SHP77 treated with DMSO at 0.1 percent for 48 hours (cell line): ENCODE data around the gene DIAPH3.

Experiments
- DNase-seq: peaks from one replicate; lab custom pipeline; 2025; lab: John Stamatoyannopoulos, UW

DIAPH3 gene

GRCh38 chr13:59963383-59963782 lies 200.3 kb downstream of the DIAPH3 start:
- DNase-seq, result no peak

- no peak for DNase-seq
Observed at GRCh38 chr13:59962343-59962742, 201.4 kb downstream of the DIAPH3 start.

GRCh38 chr13:59960683-59961082 lies 203.0 kb downstream of the DIAPH3 start:
- no peak for DNase-seq

- no peak for DNase-seq
Observed at GRCh38 chr13:59957438-59957837, 206.3 kb downstream of the DIAPH3 start.

- DNase-seq, result no peak
Observed at GRCh38 chr13:59954601-59955000, 209.1 kb downstream of the DIAPH3 start.

- no peak for DNase-seq
Observed at GRCh38 chr13:59951011-59951410, 212.7 kb downstream of the DIAPH3 start.

GRCh38 chr13:59950266-59950665 lies 213.5 kb downstream of the DIAPH3 start:
- DNase-seq, result no peak

GRCh38 chr13:59948686-59949085 lies 215.0 kb downstream of the DIAPH3 start:
- no peak for DNase-seq

- DNase-seq, result no peak
Observed at GRCh38 chr13:59946944-59947343, 216.8 kb downstream of the DIAPH3 start.

- no peak for DNase-seq
Observed at GRCh38 chr13:59931621-59932020, 232.1 kb downstream of the DIAPH3 start.

GRCh38 chr13:59924256-59924655 lies 239.5 kb downstream of the DIAPH3 start:
- no peak for DNase-seq

GRCh38 chr13:59915252-59915651 lies 248.5 kb downstream of the DIAPH3 start:
- no peak for DNase-seq

- DNase-seq, result no peak
Observed at GRCh38 chr13:59914556-59914955, 249.2 kb downstream of the DIAPH3 start.

GRCh38 chr13:59906413-59907049 lies 257.2 kb downstream of the DIAPH3 start:
- no peak for DNase-seq

GRCh38 chr13:59901191-59901590 lies 262.5 kb downstream of the DIAPH3 start:
- DNase-seq, result no peak

- DNase-seq, result no peak
Observed at GRCh38 chr13:59898066-59898465, 265.7 kb downstream of the DIAPH3 start.

GRCh38 chr13:59893266-59893665 lies 270.5 kb downstream of the DIAPH3 start:
- DNase-seq, result no peak

- no peak for DNase-seq
Observed at GRCh38 chr13:59891053-59891452, 272.7 kb downstream of the DIAPH3 start.

- DNase-seq, result no peak
Observed at GRCh38 chr13:59890054-59890453, 273.7 kb downstream of the DIAPH3 start.

GRCh38 chr13:59888408-59888807 lies 275.3 kb downstream of the DIAPH3 start:
- no peak for DNase-seq

GRCh38 chr13:59885076-59885475 lies 278.7 kb downstream of the DIAPH3 start:
- DNase-seq, result no peak

GRCh38 chr13:59883885-59884284 lies 279.8 kb downstream of the DIAPH3 start:
- no peak for DNase-seq

- DNase-seq, result no peak
Observed at GRCh38 chr13:59880468-59880867, 283.3 kb downstream of the DIAPH3 start.

- no peak for DNase-seq
Observed at GRCh38 chr13:59879281-59879680, 284.4 kb downstream of the DIAPH3 start.

GRCh38 chr13:59877933-59878332 lies 285.8 kb downstream of the DIAPH3 start:
- DNase-seq, result no peak
